GM12873 (cell line): ENCODE data around the gene CHRNE.

Experiments
- TF ChIP-seq, protein P1 (sequence below): IDR thresholded peaks from 2 replicates; pipeline ENCODE4 v1.5.1; 2012; ENCODE audit warnings: low read depth, mild to moderate bottlenecking, moderate library complexity, low read length, control low read depth; ENCODE audit not compliant: insufficient read depth; ENCODE audit errors: missing control alignments

Gene CHRNE

DNA sequence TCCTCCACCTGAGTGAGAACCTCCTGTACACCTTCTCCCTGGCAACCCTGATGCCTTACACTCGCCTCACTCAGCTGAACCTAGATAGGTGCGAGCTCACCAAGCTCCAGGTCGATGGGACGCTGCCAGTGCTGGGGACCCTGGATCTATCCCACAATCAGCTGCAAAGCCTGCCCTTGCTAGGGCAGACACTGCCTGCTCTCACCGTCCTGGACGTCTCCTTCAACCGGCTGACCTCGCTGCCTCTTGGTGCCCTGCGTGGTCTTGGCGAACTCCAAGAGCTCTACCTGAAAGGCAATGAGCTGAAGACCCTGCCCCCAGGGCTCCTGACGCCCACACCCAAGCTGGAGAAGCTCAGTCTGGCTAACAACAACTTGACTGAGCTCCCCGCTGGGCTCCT is 29.9 kb upstream of the CHRNE start:
- TF ChIP-seq, protein P1, sequence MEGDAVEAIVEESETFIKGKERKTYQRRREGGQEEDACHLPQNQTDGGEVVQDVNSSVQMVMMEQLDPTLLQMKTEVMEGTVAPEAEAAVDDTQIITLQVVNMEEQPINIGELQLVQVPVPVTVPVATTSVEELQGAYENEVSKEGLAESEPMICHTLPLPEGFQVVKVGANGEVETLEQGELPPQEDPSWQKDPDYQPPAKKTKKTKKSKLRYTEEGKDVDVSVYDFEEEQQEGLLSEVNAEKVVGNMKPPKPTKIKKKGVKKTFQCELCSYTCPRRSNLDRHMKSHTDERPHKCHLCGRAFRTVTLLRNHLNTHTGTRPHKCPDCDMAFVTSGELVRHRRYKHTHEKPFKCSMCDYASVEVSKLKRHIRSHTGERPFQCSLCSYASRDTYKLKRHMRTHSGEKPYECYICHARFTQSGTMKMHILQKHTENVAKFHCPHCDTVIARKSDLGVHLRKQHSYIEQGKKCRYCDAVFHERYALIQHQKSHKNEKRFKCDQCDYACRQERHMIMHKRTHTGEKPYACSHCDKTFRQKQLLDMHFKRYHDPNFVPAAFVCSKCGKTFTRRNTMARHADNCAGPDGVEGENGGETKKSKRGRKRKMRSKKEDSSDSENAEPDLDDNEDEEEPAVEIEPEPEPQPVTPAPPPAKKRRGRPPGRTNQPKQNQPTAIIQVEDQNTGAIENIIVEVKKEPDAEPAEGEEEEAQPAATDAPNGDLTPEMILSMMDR, result no peak

DNA sequence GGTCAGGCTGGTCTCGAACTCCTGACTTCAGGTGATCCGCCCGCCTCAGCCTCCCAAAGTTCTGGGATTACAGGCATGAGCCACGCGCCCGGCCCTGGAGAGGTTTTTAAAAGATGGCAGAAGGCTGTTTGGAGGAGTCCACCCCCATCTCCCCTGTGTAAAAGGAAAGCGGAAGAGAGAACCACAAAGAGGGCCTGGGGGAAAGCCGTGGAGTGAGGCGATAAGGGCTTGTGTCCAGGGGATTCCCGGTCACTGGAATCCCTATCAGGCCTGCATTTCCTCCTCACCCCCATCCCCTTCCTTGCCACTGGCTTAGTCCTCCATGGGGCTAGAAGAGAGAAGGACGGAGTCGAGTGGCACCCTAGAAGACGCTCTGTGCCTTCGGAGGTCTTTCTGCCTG is 29.1 kb upstream of the CHRNE start, which contains the start of gene GP1BA:
Gene GP1BA, plus strand, starts transcription at position 315 of the 400 bp plus-strand sequence. CDS start 328 bp downstream, outside the sequence.
- TF ChIP-seq, protein P1, result no peak

DNA sequence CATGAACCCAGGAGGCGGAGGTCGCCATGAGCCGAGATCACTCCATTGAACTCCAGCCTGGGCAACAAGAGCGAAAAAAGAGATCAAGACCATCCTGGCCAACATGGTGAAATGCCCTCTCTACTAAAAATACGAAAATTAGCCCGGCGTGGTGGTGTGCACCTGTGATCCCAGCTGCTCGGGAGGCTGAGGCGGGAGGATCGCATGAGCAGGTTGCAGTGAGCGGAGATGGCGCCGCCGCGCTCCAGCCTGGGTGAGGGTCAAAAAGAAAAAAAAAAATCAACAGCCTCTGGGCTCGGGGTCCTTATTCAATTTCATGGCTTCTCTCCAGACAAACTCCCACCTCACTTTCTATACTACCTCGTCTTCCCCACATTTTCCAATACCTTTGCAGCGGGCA is 26.0 kb upstream of the CHRNE start:
- TF ChIP-seq, protein P1, result no peak

DNA sequence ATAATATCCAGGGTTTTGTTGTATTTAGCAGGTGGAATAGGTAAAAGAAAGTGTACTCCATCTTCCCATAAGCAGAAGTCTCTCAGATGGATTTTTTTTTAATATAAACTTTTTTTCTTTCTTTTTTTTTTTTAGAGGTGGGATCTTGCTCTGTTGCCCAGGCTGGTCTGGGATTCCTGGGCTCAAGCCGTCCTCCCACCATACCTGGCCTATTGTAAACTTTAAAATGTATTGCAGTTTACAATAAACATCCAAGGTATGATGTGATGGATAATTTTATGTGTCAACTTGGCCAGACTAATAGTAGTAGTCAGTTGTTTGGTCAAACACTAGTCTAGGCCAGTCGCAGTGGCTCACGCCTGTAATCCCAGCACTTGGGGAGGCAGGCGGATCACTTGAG is 18.4 kb upstream of the CHRNE start:
- TF ChIP-seq, protein P1, result no peak

DNA sequence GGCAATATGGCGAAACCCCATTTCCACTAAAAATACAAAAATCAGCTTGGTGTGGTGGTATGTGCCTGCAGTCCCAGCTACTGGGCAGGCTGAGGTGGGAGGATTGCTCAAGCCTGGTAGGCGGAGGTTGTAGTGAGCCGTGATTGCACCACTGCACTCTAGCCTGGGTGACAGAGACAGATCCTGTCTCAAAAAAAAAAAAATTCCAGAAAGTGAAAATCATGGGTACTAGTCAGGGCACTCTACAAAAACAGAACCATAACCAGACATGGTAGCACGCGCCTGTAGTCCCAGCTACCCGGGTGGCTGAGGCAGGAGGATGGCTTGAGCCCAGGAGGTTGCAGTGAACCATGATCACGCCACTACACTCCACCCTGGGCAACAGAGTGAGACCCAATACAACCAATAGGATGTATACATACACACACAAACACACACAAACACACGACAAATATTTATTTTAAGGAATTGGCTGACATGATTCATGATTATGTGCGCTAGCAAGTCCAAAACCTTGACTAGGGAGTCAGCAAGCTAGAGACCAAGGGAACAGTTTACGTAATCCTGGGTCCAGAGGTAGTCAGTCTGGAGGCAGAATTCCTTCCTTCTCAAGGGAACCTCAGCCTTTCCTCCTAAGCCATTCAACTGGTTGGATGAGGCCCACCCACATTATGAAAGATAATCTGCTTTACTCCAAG is 17.6 kb upstream of the CHRNE start:
- TF ChIP-seq, protein P1, result no peak

DNA sequence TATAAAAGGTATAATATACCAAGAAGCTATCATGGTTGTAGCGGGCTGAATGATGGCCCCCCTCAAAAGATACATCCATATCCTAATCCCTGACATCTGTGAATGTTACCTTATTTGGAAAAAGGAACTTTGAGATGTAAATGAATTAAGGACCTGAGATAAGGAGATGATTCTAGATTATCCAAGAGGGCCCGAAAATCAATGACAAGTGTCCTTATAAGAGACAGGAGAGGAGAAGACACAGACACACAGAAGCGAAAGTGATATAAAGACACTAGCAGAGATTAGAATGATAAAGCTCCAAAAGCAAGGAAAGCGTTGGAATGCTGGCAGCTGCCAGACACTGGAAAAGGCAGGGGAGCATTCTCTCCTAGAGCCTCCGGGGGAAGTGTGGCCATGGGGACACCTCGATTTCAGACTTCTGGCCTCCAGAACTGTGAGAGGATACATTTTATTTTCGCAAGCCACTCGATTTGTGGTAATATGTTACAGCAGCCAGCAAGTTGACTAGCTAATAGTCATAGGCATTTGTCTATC is 16.7 kb upstream of the CHRNE start:
- TF ChIP-seq, protein P1, result no peak

DNA sequence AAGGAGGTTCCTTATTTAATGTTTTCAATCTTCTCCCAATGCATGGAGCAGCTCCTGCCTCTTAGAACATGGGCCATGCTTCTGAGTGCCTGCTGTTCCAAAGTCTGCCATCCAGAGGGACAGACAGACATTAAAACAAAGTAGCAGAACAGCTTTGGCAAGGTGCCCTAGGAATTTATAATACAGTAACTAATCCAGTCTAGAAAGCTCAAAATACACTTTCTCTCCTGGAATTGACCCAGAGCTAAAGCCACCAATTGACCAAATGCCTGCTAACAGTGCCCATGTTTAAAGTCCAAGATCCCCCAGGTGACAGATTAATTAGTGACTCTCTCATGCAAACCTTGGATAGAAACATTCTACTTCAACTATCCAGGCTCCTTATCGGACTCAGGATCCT is 11.1 kb upstream of the CHRNE start:
- TF ChIP-seq, protein P1, result no peak
